HEK293T (cell line): Measurements from ENCODE around the gene HIPK4.

Source experiments
- BHLHE40 ChIP-seq: fragments of 450-650 bp; IDR thresholded peaks from 2 replicates; pipeline ENCODE4 v1.6.1; 2016; ENCODE audit warnings: mild to moderate bottlenecking, moderate library complexity, borderline replicate concordance
- ELF4 ChIP-seq: fragments of 450-650 bp; IDR thresholded peaks from 2 replicates; pipeline ENCODE4 v1.6.1; 2017; ENCODE audit warnings: antibody characterized with exemption
- FOXA1 ChIP-seq: fragments of 450-650 bp; IDR thresholded peaks from 2 replicates; pipeline ENCODE4 v1.6.1; 2016; ENCODE audit warnings: mild to moderate bottlenecking
- FOXK2 ChIP-seq: fragments of 450-650 bp; IDR thresholded peaks from 2 replicates; pipeline ENCODE4 v1.6.1; 2016; ENCODE audit warnings: mild to moderate bottlenecking
- FOXM1 ChIP-seq: fragments of 450-650 bp; IDR thresholded peaks from 2 replicates; pipeline ENCODE4 v1.6.1; 2017; ENCODE audit warnings: mild to moderate bottlenecking, borderline replicate concordance
- HDGF ChIP-seq: fragments of 450-650 bp; IDR thresholded peaks from 2 replicates; pipeline ENCODE4 v1.6.1; 2017; ENCODE audit warnings: antibody characterized with exemption, borderline replicate concordance
- L3MBTL2 ChIP-seq: fragments of 450-650 bp; conservative IDR thresholded peaks from 2 replicates; pipeline ENCODE4 v1.6.1; 2016; ENCODE audit warnings: mild to moderate bottlenecking
- LEF1 ChIP-seq: fragments of 450-650 bp; IDR thresholded peaks from 2 replicates; pipeline ENCODE4 v1.6.1; 2017; ENCODE audit warnings: mild to moderate bottlenecking, borderline replicate concordance
- NFRKB ChIP-seq: fragments of 450-650 bp; IDR thresholded peaks from 2 replicates; pipeline ENCODE4 v1.6.1; 2016; ENCODE audit warnings: mild to moderate bottlenecking, moderate library complexity
- SP1 ChIP-seq: fragments of 450-650 bp; IDR thresholded peaks from 2 replicates; pipeline ENCODE4 v1.6.1; 2017
- SUZ12 ChIP-seq: fragments of 450-650 bp; IDR thresholded peaks from 2 replicates; pipeline ENCODE4 v1.6.1; 2016; ENCODE audit warnings: mild to moderate bottlenecking
- TARDBP ChIP-seq: fragments of 450-650 bp; IDR thresholded peaks from 2 replicates; pipeline ENCODE4 v1.6.1; 2016
- ZNF384 ChIP-seq: fragments of 450-650 bp; IDR thresholded peaks from 2 replicates; pipeline ENCODE4 v1.6.1; 2016

GRCh38 chr19:40392894-40393517, 3.0 kb upstream of the HIPK4 start:
- TF ChIP-seq SUZ12 (no peak), L3MBTL2 (no peak), ZNF384 (no peak), ELF4 (no peak), SP1 (no peak), LEF1 (no peak), BHLHE40 (no peak), FOXK2 (no peak), TARDBP (no peak), FOXM1 (no peak), NFRKB (no peak), HDGF (no peak), FOXA1 (no peak)
